IPS-NIHi7 (cell line): ENCODE measurements around the gene SPOCK1.

Experiments
- DNase-seq: peaks from one replicate; pipeline ENCODE4 v3.0.0; 2012; ENCODE audit warnings: mixed read lengths; ENCODE audit errors: extremely low spot score

SPOCK1 gene

DNA sequence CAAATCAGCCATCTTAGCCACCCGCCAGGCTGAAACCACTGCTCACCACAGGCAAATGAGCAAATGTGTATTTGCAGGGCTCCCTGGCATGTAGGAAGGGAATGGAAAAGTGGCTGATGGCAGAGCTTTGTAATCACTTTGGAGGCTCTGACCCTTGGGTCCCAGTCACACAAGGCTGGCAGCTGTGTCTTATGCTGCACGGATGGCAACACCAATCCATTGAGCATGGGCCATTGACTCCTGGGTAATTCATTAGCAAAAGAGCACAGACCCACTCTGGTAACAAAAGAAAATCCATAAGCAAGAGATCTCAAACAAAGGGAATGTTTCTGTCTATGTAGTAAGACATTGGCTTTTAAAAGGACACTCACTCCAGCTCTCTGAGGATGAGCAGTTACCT lies 57.6 kb downstream of the SPOCK1 start:
- no peak for DNase-seq

- no peak for DNase-seq
Measured at GRCh38 chr5:137440795-137441194, 58.3 kb downstream of the SPOCK1 start.

DNA sequence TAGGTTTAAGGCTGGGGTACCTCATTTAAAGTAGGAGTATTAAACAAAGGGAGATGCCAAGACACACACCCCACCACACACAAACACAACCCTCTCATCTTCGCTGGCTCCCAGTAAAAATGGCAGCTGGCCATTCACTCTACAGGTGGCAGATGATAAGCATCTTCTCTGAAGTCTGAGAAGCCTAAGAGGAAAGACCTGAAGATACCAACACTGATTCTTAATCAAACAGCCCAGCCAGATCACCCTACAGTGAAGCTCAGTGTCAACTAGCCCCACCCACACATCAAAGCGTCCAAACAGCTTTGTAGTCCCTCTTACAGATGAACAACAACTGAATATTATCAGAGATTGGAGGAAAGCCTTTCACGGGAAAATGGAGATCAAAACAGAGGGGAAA lies 59.5 kb downstream of the SPOCK1 start:
- DNase-seq, result no peak

GRCh38 chr5:137438932-137439331 lies 60.2 kb downstream of the SPOCK1 start:
- no peak for DNase-seq

DNA sequence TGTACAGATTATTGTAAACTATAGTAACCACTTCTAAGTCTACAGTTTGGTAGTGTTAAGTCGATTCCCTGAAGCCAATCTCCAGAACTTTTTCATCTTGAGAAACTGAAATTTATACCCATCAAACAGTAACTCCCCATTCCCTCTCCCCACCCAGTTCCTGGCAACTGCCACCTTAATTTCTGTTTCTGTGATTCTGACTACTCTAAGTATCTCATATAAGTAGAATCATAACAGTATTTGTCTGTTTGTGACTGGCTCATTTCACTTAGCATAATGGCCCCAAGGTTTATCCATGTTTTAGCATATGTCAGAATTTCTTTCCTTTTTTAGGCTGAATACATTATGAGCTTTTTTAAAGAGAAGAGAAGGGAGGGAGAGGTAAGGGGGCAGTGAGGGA lies 61.4 kb downstream of the SPOCK1 start:
- DNase-seq, result no peak

DNA sequence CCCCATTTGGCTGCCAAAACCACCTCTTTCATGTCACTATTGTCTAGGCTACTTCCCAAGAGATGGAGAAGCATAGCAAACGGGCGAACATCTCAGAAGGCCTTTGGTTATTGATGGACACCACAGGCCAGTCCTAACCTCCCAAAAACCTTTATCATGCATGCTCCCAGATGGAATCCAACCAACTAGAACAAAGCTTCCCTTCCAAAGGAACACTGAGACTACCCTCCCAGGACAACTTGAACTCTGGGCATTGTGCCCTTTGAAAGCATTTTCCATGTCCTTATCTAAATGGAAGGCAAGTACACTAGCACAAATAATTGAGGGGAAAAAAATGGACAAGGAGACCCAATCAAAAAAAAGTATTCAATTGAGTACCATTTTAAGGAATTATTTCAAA lies 65.6 kb downstream of the SPOCK1 start:
- no peak for DNase-seq

DNA sequence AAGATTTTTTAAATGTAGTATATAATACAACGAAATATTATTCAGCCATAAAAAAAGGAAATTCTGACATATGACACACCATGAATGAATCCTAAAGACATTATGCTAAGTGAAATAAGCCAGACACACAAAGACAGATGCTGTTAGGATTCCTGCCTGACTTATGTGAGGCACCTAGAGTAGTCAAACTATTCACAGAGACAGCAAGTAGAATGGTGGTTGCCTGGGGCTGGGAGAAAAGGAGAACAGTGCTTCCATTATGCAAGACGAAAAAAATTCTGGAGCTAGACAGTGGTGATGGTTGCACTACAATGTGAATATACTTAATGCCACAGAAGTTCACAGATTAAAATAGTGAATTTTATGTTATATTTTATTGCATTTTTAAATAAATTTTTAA lies 66.8 kb downstream of the SPOCK1 start:
- no peak for DNase-seq

DNA sequence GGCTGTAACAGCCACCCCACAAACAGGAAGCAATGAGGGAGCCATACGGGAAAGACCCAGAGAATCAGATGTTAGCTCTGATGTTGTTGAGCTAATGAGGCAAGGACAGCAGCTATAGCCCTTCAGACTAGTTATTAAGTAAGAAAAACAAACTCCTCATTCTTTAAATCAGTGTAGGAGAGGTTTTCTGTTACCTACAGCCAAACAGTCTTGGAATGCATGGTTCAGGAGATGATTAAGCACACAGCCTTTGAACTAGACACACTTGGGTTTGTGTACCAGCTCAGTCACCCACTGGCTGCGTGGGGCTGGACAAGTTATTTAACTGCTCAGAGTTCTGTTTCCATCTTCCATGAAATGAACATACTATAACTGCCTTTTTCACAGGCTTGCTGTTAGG lies 68.1 kb downstream of the SPOCK1 start:
- no peak for DNase-seq

GRCh38 chr5:137415231-137415681 lies 83.9 kb downstream of the SPOCK1 start:
- no peak for DNase-seq

- DNase-seq, result no peak
Measured at GRCh38 chr5:137414112-137414755, 84.9 kb downstream of the SPOCK1 start.

DNA sequence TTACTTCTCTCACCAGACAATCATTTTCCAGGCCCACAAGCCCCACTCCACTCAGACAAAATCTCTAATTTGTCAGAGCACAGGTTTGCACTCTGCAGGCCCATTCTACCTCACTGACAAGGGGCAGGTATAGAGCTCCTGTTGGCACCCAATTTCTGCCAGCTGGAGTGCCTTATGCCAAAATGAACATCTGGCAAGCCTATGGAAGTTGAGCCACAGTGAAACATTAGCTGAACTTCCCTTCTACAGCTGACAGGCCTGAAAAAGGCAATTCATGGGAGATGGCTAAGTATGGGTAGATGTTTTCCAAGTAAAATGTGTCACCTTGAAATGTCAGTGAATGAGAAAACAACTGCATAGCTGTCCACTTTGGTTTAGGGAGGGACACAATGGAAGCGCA lies 87.0 kb downstream of the SPOCK1 start:
- no peak for DNase-seq

- DNase-seq, result no peak
Measured at GRCh38 chr5:137410234-137411010, 88.7 kb downstream of the SPOCK1 start.

DNA sequence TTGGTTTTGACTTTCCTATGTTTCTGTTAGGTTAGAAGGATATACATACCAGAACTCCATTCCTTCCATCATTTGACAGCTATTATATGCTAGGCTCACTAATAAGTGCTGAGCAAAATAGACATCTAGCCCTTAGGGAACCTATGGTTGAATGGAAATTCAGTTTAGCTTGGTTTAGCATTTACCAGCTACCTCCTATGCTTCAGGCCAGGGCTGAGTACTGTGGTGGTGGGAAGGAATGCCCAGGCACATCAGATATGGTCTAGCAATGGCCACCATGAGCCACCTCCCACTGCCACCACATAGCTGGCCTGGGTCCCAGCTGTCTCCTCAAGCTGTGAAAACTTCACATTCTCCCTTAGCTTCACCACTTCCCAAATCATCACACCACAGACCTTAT lies 89.4 kb downstream of the SPOCK1 start:
- DNase-seq, result no peak

DNA sequence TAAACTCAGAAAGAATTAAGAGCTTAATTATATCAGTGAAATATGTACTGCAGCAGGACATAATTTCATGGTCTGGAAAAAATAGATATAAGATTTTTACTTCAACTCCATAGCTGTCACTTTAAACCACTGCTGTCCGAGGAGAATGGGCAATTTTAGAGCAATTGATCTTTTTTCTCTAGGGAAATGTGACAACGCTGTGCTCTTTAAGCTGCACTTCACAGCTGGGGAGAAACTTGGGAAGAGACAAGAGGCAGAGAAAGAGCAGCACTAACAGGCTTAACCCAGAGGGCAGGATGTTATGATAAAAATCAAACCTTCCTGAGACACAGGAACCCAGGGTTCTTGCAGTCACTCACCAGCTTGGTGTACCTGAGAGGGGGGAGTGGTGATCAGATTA lies 92.0 kb downstream of the SPOCK1 start:
- no peak for DNase-seq

GRCh38 chr5:137405393-137405792 lies 93.7 kb downstream of the SPOCK1 start:
- no peak for DNase-seq

DNA sequence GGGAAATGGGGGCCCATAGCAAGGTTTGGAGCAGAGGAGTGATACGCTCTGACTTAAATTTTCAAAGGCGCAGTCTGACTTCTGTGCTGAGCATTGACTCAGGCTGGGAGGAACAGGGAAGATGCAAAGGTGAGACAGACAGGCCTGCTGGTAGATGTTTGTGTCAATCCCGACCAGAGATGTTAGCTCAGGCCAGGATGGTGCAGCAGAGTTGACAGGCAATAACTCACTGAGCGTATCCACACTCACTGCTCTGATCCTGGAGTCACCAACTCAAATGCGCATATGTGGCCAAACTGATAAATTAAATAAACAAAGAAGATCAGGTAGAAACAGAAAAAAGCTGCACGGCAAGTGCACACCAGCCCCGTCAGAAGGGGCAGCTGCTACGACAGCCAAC lies 95.3 kb downstream of the SPOCK1 start:
- DNase-seq, result no peak

DNA sequence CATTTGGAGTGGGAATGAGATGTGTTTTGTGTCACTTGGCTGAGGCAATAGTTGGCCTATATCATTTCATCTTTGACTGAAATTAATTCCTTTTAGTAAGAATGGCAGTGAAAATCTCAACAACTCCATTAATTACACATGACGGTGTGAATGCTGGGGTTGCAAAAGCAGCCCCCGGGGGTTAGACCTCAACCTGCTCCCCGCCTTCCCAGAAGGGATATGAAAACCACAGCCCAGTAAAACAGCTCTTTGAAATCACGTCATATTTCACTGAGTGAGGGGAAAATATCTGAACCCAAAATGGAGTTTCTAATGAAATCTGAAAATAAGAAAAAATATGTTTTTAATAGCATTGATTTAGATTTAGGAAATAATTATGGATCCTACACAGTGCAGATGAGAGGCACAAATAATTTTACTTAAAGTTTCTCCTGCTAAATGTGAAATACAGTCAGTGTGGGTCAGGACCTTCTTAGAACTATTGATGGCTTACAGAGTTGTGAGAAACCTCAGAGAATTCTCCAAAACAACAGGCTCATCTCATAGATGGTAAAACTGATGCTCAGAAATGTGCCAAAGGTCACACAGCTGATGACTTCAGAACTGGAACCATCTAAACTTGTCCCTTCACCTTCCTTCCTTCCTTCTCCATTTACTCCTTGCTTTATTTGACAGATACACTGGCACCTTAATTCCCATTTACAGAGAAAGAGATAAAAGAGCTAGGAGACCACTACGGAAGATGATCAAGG lies 96.5 kb downstream of the SPOCK1 start:
- no peak for DNase-seq

DNA sequence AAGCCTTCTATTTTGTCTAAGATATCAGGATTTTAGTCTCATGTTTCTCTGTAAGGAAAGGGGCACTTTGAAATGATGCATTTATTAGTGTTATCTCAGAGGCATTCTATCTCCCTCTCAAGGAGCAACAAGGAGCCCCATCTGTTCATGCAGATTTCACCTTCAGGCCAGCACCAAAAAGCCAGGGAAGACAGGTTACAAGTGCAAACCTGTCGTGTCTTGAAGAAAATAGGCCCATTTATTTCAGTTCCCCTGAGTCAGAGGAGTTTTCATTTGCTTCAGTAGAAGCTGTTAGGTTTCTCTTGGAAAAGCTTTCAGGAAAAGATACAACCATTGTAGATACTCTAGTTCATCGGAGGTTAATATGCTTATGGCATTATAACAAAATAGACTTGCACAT lies 97.2 kb downstream of the SPOCK1 start:
- DNase-seq, result no peak

DNA sequence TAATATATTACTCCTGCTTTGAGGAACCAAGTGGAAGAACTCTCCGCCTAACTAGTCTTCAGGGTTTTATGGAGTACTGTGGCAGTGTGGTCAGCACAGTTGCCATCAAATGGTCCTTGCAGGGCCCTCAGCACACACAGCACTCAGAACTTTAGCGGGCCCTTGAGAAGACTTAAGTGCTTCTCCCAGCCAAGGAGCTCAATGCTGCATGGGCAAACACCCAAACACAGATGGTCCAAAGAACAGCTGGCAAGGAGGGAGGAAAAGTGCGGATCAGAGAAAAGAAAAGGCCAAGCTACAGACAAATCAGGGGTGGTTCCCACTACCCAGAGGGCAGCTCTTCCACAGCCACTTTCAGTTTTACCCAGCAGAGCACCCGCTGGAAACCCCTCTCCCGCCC lies 98.6 kb downstream of the SPOCK1 start:
- no peak for DNase-seq

DNA sequence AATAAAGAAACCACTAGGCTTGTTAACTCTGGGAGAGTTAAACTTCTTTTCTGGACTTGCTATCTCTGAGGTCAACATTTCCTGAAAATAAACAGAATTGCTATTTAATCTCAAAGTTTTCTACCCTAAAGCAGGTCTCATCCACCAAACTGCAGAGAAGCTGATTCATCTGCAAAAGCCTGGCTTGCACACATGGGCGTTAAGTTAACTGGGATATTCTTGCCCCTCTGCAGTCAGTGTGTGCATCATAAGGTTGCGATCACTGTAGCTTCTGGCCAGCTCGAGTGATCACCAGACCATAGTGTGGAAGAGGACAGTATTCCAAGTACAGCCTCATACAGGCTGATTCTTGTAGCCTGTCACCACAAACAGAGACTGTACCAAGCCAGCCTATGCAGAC lies 99.2 kb downstream of the SPOCK1 start:
- no peak for DNase-seq

GRCh38 chr5:137398751-137399150 lies 100.4 kb downstream of the SPOCK1 start:
- DNase-seq, result no peak

DNA sequence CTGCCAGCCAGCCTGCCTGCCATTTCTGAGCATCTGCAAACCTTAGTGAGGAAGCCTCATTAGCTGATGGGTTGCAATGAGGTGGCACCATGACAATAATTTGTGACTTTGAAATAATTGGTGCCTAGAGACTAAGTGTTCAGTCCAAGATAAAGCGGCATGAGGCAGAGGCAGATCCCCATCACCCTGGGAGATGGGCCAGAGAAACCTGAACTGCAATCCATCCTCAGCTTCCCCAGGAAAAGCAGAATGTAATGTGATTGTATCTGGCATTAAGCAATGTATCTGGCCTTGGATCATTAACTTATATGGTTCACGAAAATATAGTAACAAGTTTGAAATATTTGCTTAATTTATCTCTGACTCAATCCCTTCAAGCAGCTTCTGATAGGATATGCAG lies 101.0 kb downstream of the SPOCK1 start:
- DNase-seq, result no peak
